Psoas muscle (tissue), 8 donors: ENCODE measurements around the gene ENTPD6. TPM values are rescaled to one million over a fixed set of nuclear protein-coding genes. Genes with fewer than 3 reads are reported as not detected.

Source experiments
- ATAC-seq, 4 donors: fragments of 200-7000 bp; cut with Tn5 transposase; one replicate each; pipeline ENCODE4 v1.9.1; 2020; ENCODE audit warnings: moderate library complexity in 3 of 4, mild to moderate bottlenecking in 2 of 4
- DNase-seq, 2 donors: peaks; one replicate each; pipeline ENCODE4 v3.0.0-alpha.2; 2020
- H3K27ac ChIP-seq: fragments of 200-600 bp; one replicate; pipeline ENCODE4 v1.8.0; 2022
- H3K27me3 ChIP-seq, 3 donors: fragments of 200-600 bp in 1 of 3; one replicate each; pipeline versions ENCODE4 v1.6.1 to v1.8.0; 2013 to 2022; ENCODE audit warnings: low read length in 2 of 3, mild to moderate bottlenecking in 2 of 3, moderate library complexity in 1 of 3; ENCODE audit not compliant: insufficient read depth in 3 of 3
- H3K36me3 ChIP-seq, 2 donors: fragments of 200-600 bp in 1 of 2; one replicate each; pipeline versions ENCODE4 v1.6.1 to v1.8.0; 2013 to 2022; ENCODE audit warnings: low read depth in 1 of 2, mild to moderate bottlenecking in 1 of 2, moderate library complexity in 1 of 2; ENCODE audit not compliant: insufficient read depth in 1 of 2
- H3K4me1 ChIP-seq: fragments of 200-600 bp; one replicate; pipeline ENCODE4 v1.8.0; 2022
- H3K4me3 ChIP-seq: fragments of 200-600 bp; one replicate; pipeline ENCODE4 v1.8.0; 2022; ENCODE audit warnings: mild to moderate bottlenecking
- H3K9me3 ChIP-seq: fragments of 200-600 bp; one replicate; pipeline ENCODE4 v1.8.0; 2022
- CTCF ChIP-seq: fragments of 200-600 bp; IDR thresholded peaks from one replicate; pipeline ENCODE4 v1.8.0; 2022; ENCODE audit warnings: antibody characterized with exemption
- WGBS, 3 donors: extraction: QIAGEN DNeasy Blood & Tissue Kit; methylation state at CpG; one replicate each; pipeline versions ENCODE4 v1.1.6 to v1.1.7; 2013; 5-methylcytosine and 5-hydroxymethylcytosine counted together
- intact Hi-C, 2 donors: fragments of 100-400 bp; cut with DNase I; formaldehyde crosslinking; loops; one replicate each; pipeline versions ENCODE4 v1.11.0 to v1.14.2; 2022
- polyA plus RNA-seq, 3 donors: library from polyadenylated mRNA; stranded (reverse); fragments of 200-250 nt; gene quantifications; one replicate each; pipeline ENCODE4 v1.2.3, GENCODE V29; 2013
- total RNA-seq, 4 donors: library from RNA; stranded (reverse); fragmentation: NEBNext Ultra II Directional in 2 of 4; extraction: Animal tissue kit (Norgen Biotek cat#: 25700) in 2 of 4; gene quantifications; one replicate each; pipeline versions ENCODE4 v1.2.1 to v1.2.4, GENCODE V29; 2021 to 2023
- donor health status: healthy with polysubstance abuse.
- donor health status: DM: no; HTN: no; CAD: no; lungs with moderate emphysema.
- donor health status: Bipolar disorder and iron deficiency.
- donor health status: healthy.
- donor health status: DM: yes; HTN: yes; CAD: no.
- donor health status: DM: no; HTN: no; CAD: no.
- donor health status: DM: no; HTN: no; CAD: no.
- donor health status: DM: yes; HTN: yes; CAD: no.

Gene ENTPD6
- total and polyA plus RNA-seq, 7 donors, result 28.7 to 65.3 (median 38.9) TPM

GRCh38 chr20:25243416-25243979, 48.0 kb downstream of the ENTPD6 start:
- H3K4me1 ChIP-seq, result peaks cover 6% of the 10 kb centered on the region
- intact Hi-C loops, result no loop called here
- H3K4me3 ChIP-seq, result no peak overlapping the region

GRCh38 chr20:25244976-25245375, 49.5 kb downstream of the ENTPD6 start:
- Histone ChIP-seq H3K9me3 (peaks cover 4% of the 10 kb centered on the region), H3K4me3 (no peak overlapping the region), H3K27me3 (no peaks in the 10 kb centered on the region), H3K36me3 (no peaks in the 10 kb centered on the region), H3K27ac (no peak overlapping the region), H3K4me1 (peaks cover 16% of the 10 kb centered on the region)
- no peak for ATAC-seq
- TF ChIP-seq CTCF, result no peak
- 96 to 98% (median 97%) methylated on average over 5 of the region's 5 CpGs for WGBS, 3 donors
- no peak for DNase-seq
- intact Hi-C loops, result loop anchor here (5.0 kb wide), 1 partner anchor 48 kb away; the partner anchor contains the start of gene ENTPD6 (in 2 of the 2)

More at GRCh38 chr20:25243416-25243979, 48.0 kb downstream of the ENTPD6 start:
- Histone ChIP-seq H3K36me3 (no peaks in the 10 kb centered on the region), H3K9me3 (peaks cover 4% of the 10 kb centered on the region), H3K27ac (no peak overlapping the region), H3K27me3 (no peaks in the 10 kb centered on the region)
- DNase-seq (no peak), ATAC-seq (no peak)
- TF ChIP-seq CTCF, result no peak

GRCh38 chr20:25245461-25245860, 49.9 kb downstream of the ENTPD6 start:
- H3K4me1 ChIP-seq, result peaks cover 16% of the 10 kb centered on the region
- WGBS, 3 donors, result 89 to 95% (median 93%) methylated on average over 1 of the region's 1 CpG
- H3K9me3 ChIP-seq, result peaks cover 4% of the 10 kb centered on the region
- H3K27ac ChIP-seq, result no peak overlapping the region
- DNase-seq (no peak), ATAC-seq (no peak)
- no peak for TF ChIP-seq CTCF
- no peaks in the 10 kb centered on the region for H3K27me3 ChIP-seq
- H3K36me3 ChIP-seq, result no peaks in the 10 kb centered on the region
- H3K4me3 ChIP-seq, result no peak overlapping the region
- intact Hi-C loops, result loop anchor here (5.0 kb wide), 1 partner anchor 48 kb away; the partner anchor contains the start of gene ENTPD6 (in 2 of the 2)

- Histone ChIP-seq H3K4me1 (peaks cover 17% of the 10 kb centered on the region), H3K36me3 (no peaks in the 10 kb centered on the region), H3K27ac (no peak overlapping the region), H3K27me3 (no peaks in the 10 kb centered on the region), H3K9me3 (peaks cover 4% of the 10 kb centered on the region), H3K4me3 (peak overlapping the region; percentile 75)
- WGBS, 3 donors, result 66 to 80% (median 72%) methylated on average over 9 of the region's 9 CpGs
- intact Hi-C loops, result loop anchor here (5.0 kb wide), 1 partner anchor 49 kb away; the partner anchor contains the start of gene ENTPD6 (in 2 of the 2)
- ATAC-seq (no peak), DNase-seq (no peak)
- no peak for TF ChIP-seq CTCF
Measured at GRCh38 chr20:25246182-25246999, 50.9 kb downstream of the ENTPD6 start.
